K562 (cell line): Measurements from ENCODE around the gene GORASP1. TPM values are rescaled to one million over a fixed set of nuclear protein-coding genes. Genes with fewer than 3 reads are reported as not detected.

ENCODE experiments used
- ATAC-seq: fragments of 200-7000 bp; cut with Tn5 transposase; 3 replicates; pipeline ENCODE4 v1.9.1; 2020; ENCODE audit warnings: moderate library complexity
- BruUV-seq: library from RNA; stranded (reverse); fragments of 400-500 nt; replicated peaks from 2 replicates; lab custom pipeline; 2021; lab: Mats Ljungman, UMichigan
- CTCF ChIA-PET: fragments of 300-600 bp; formaldehyde crosslinking; extraction: SDS; loops from one replicate; lab custom pipeline; 2021; ENCODE audit warnings: low intra/inter-chr PET ratio; lab: Yijun Ruan, JAX
- POLR2A ChIA-PET: fragments of 300-600, 350-650 bp; sonication (Branson Sonifier 250); formaldehyde crosslinking; extraction: SDS; loops from one replicate; lab custom pipeline; 2021; ENCODE audit warnings: antibody characterized with exemption, inconsistent platforms; lab: Yijun Ruan, JAX
- DNase-seq, 4 experiments: peaks; one replicate each; pipeline versions ENCODE4 v3.0.0 to v3.0.0-alpha.2; 2011 to 2018; ENCODE audit warnings: low spot score in 3 of 4, mixed read lengths in 3 of 4; ENCODE audit errors: extremely low read depth in 1 of 4
- FAIRE-seq: peaks from 2 replicates; lab custom pipeline; 2011; peaks lifted over from hg19 to GRCh38; lab: Jason Lieb, UNC
- H2AFZ ChIP-seq: 2 replicates; pipeline ENCODE4 v1.6.0; 2011; ENCODE audit warnings: low read depth, low read length, control low read depth, inconsistent platforms
- H3K27ac ChIP-seq: fragments of 200-600 bp; 3 replicates; pipeline ENCODE4 v1.8.0; 2011; ENCODE audit warnings: low read depth, mild to moderate bottlenecking, control low read depth, inconsistent platforms, low read length, moderate library complexity, mixed read lengths; ENCODE audit errors: extremely low read depth
- H3K27me3 ChIP-seq, 2 experiments: fragments of 300-600 bp in 1 of 2; 2 replicates in 1 of 2; 3 replicates in 1 of 2; pipeline versions ENCODE4 v1.6.0 to v1.8.0; 2011; ENCODE audit warnings: inconsistent platforms in 2 of 2, low read length in 2 of 2, mild to moderate bottlenecking in 1 of 2, mixed read lengths in 1 of 2, moderate library complexity in 1 of 2; ENCODE audit not compliant: control insufficient read depth in 2 of 2, insufficient read depth in 2 of 2
- H3K36me3 ChIP-seq: fragments of 300-600 bp; 3 replicates; pipeline ENCODE4 v1.8.0; 2011; ENCODE audit warnings: mild to moderate bottlenecking, low read length, inconsistent platforms; ENCODE audit not compliant: control insufficient read depth, insufficient read depth
- H3K4me1 ChIP-seq, 2 experiments: fragments of 200-600 bp in 1 of 2; replicated peaks in 1 of 2; 2 replicates in 1 of 2; 3 replicates in 1 of 2; pipeline versions ENCODE4 v1.5.1 to v1.8.0; 2011; ENCODE audit warnings: inconsistent platforms in 2 of 2, low read length in 2 of 2, mild to moderate bottlenecking in 1 of 2, mixed read lengths in 1 of 2, moderate library complexity in 1 of 2; ENCODE audit not compliant: control insufficient read depth in 2 of 2, insufficient read depth in 2 of 2
- H3K4me2 ChIP-seq: 2 replicates; pipeline ENCODE4 v1.6.1; 2011; ENCODE audit warnings: low read length, control low read depth, inconsistent platforms, mixed read lengths; ENCODE audit not compliant: insufficient read depth
- H3K4me3 ChIP-seq: fragments of 200-600 bp; sonication (generic), shearing (Covaris generic); 2 replicates; pipeline ENCODE4 v1.5.1; 2016; ENCODE audit warnings: control low read depth, inconsistent platforms
- H3K79me2 ChIP-seq: fragments of 200-600 bp; 3 replicates; pipeline ENCODE4 v1.8.0; 2011; ENCODE audit warnings: low read length, inconsistent platforms; ENCODE audit not compliant: control insufficient read depth, insufficient read depth
- H3K9ac ChIP-seq, 2 experiments: 2 replicates each; pipeline versions ENCODE4 v1.6.0 to v1.6.1; 2011; ENCODE audit warnings: low read depth in 2 of 2, low read length in 2 of 2, control low read depth in 1 of 2, inconsistent platforms in 1 of 2, mild to moderate bottlenecking in 1 of 2, mixed read lengths in 1 of 2; ENCODE audit not compliant: insufficient read depth in 1 of 2
- H3K9me1 ChIP-seq: one replicate; pipeline ENCODE4 v1.6.0; 2011; ENCODE audit warnings: inconsistent platforms, mild to moderate bottlenecking, low read length, moderate library complexity; ENCODE audit not compliant: control insufficient read depth, insufficient read depth
- H3K9me3 ChIP-seq: replicated peaks from 2 replicates; pipeline ENCODE4 v1.5.1; 2011; ENCODE audit warnings: low read depth, low read length, inconsistent platforms; ENCODE audit not compliant: control insufficient read depth, insufficient read depth
- H4K20me1 ChIP-seq: replicated peaks from 2 replicates; pipeline ENCODE4 v1.6.1; 2011; ENCODE audit warnings: low read length, inconsistent platforms, mixed read lengths; ENCODE audit not compliant: control insufficient read depth, insufficient read depth
- ARID3B ChIP-seq: fragments of 250-450 bp; sonication (Bioruptor Pico); IDR thresholded peaks from 2 replicates; pipeline ENCODE4 v1.4.0; 2020; ENCODE audit warnings: borderline replicate concordance
- CTBP1 ChIP-seq: fragments of 450-650 bp; IDR thresholded peaks from 2 replicates; pipeline ENCODE4 v1.6.1; 2016; ENCODE audit warnings: borderline replicate concordance
- FOXA3 ChIP-seq, 2 experiments: fragments of 450-650 bp in 1 of 2; sonication (generic) in 1 of 2; formaldehyde crosslinking; IDR thresholded peaks in 1 of 2; conservative IDR thresholded peaks in 1 of 2; 2 replicates each; pipeline versions ENCODE4 v1.4.0 to v1.8.0; 2020 to 2022; ENCODE audit warnings: mild to moderate bottlenecking in 2 of 2, missing genetic modification reagents in 1 of 2
- SIX5 ChIP-seq, 2 experiments: IDR thresholded peaks; 2 replicates each; pipeline ENCODE4 v1.6.1; 2011; ENCODE audit warnings: low read length in 2 of 2, borderline replicate concordance in 1 of 2, low read depth in 1 of 2, mild to moderate bottlenecking in 1 of 2, moderate library complexity in 1 of 2; ENCODE audit not compliant: insufficient read depth in 1 of 2
- TSC22D4 ChIP-seq: fragments of 450-650 bp; IDR thresholded peaks from 2 replicates; pipeline ENCODE4 v1.6.1; 2016; ENCODE audit warnings: missing genetic modification characterization, missing biosample characterization, control low read depth
- ZNF140 ChIP-seq: fragments of 250-450 bp; sonication (Bioruptor Pico); IDR thresholded peaks from 2 replicates; pipeline ENCODE4 v1.8.0; 2021; ENCODE audit warnings: moderate library complexity, mild to moderate bottlenecking, inconsistent platforms
- ZNF184 ChIP-seq: sonication (generic); formaldehyde crosslinking; IDR thresholded peaks from 2 replicates; pipeline ENCODE4 v1.5.0; 2020; ENCODE audit warnings: missing genetic modification reagents
- ZNF277 ChIP-seq: fragments of 250-450 bp; sonication (Bioruptor Pico); IDR thresholded peaks from 2 replicates; pipeline ENCODE4 v1.8.0; 2022; ENCODE audit warnings: inconsistent platforms, mild to moderate bottlenecking, moderate library complexity, borderline replicate concordance
- WGBS: fragments of 100-300 bp; shearing (Covaris generic); methylation state at CpG from one replicate; pipeline ENCODE4 v1.1.6; 2016; ENCODE audit warnings: low coverage, mixed read lengths; ENCODE audit not compliant: insufficient coverage; ENCODE audit errors: missing lambda C conversion rate; 5-methylcytosine and 5-hydroxymethylcytosine counted together
- in situ Hi-C: fragments of 300-500 bp; cut with MboI; formaldehyde crosslinking; loops from 4 replicates; pipeline ENCODE4 v1.15.0; 2018; ENCODE audit warnings: inconsistent platforms, mixed read lengths
- intact Hi-C: fragments of 100-400 bp; cut with micrococcal nuclease; formaldehyde crosslinking; loops from 2 replicates; pipeline ENCODE4 v1.14.2; 2022
- polyA plus RNA-seq, 8 experiments: library from polyadenylated mRNA; depleted of rRNA in 4 of 8; stranded (reverse) in 5 of 8; unstranded in 3 of 8; fragments of >200 nt; fragmentation: Nextera tagmentation in 2 of 8; fragmentation: Illumina TruSeq in 1 of 8; extraction: Ambion mirVana in 2 of 8; extraction: Trizol in 1 of 8; gene quantifications; 2 replicates each; pipeline versions ENCODE4 v1.2.1 to v1.2.3, GENCODE V29; 2011 to 2014; ENCODE audit warnings: inconsistent platforms in 1 of 8, missing spikeins in 1 of 8
- total RNA-seq, 7 experiments: library from RNA; depleted of rRNA in 6 of 7; stranded (reverse); fragments of >200 nt in 6 of 7; fragmentation: Illumina TruSeq in 2 of 7; extraction: Trizol in 2 of 7; gene quantifications; 2 replicates each; pipeline versions ENCODE4 v1.2.1 to v1.2.3, GENCODE V29; 2011 to 2021; ENCODE audit warnings: low replicate concordance in 1 of 7

Gene GORASP1
- total and polyA plus RNA-seq, 9 of the 15 experiments (the other 6 are each of a cell fraction or from before 2014, with no cell fraction given) = 8.4 to 87.9 (median 67.6) TPM

- no peaks in the 10 kb centered on the region for H3K9me1 ChIP-seq
- peaks cover 4% of the 10 kb centered on the region; the same call in 2 of the 3 replicates for H3K36me3 ChIP-seq
- FAIRE-seq = no peak
- no peak for DNase-seq
- no TSS peak for BruUV-seq
- no peak overlapping the region for H2AFZ ChIP-seq
- WGBS = 34% methylated on average over 8 of the region's 8 CpGs
- TF ChIP-seq ZNF140 (CRISPR knock-in tag) = no peak
- TF ChIP-seq CTBP1 = no peak
- no peak for TF ChIP-seq ARID3B (CRISPR knock-in tag)
- TF ChIP-seq ZNF277 (CRISPR knock-in tag) = no peak
- TF ChIP-seq ZNF184 (CRISPR knock-in tag) = no peak
- TF ChIP-seq FOXA3 (CRISPR knock-in tag; conservative IDR thresholded peaks at IDR 0.05 in 1 of 2, IDR thresholded peaks at IDR 0.05 in 1 of 2) = no peak
- no peak for TF ChIP-seq SIX5 (IDR thresholded peaks at IDR 0.05; ENCODE audit: borderline replicate concordance in 1 of 2, insufficient read depth in 1 of 2, low read depth in 1 of 2, low read length in 2 of 2)
- no peak for TF ChIP-seq TSC22D4
- in situ Hi-C loops = no loop called here
- intact Hi-C loops = no loop called here
- H3K4me1 ChIP-seq = peaks cover 0 to 13% of the 10 kb centered on the region in 2 experiments; a peak in 2 of 5 replicates
- no peak for ATAC-seq
- H3K27ac ChIP-seq = no peak overlapping the region
- H3K9ac ChIP-seq = 0 out of 4 replicates have a peak overlapping the region, but pooled peaks of 1 of the 2 experiments have one; percentile 49
- CTCF ChIA-PET = no interaction called here
- H3K79me2 ChIP-seq = no peaks in the 10 kb centered on the region
- H3K27me3 ChIP-seq = peaks cover 0 to 9% of the 10 kb centered on the region in 2 experiments; a peak in 1 of 5 replicates
- H3K9me3 ChIP-seq = no peaks in the 10 kb centered on the region
- peaks cover 9% of the 10 kb centered on the region for H4K20me1 ChIP-seq
- H3K4me2 ChIP-seq = no peak overlapping the region
- H3K4me3 ChIP-seq = no peak overlapping the region
- POLR2A ChIA-PET = interaction anchor here (0.6 to 2.5 kb wide), 7 partner anchors 7 to 176 kb away, joined by 3 to 17 read pairs (median 4); no protein-coding TSS in a partner anchor
These were observed 27.9 kb upstream of the GORASP1 start for GRCh38 chr3:39135170-39135805.
